ENCODE data around the gene BCL2L13.

DNA sequence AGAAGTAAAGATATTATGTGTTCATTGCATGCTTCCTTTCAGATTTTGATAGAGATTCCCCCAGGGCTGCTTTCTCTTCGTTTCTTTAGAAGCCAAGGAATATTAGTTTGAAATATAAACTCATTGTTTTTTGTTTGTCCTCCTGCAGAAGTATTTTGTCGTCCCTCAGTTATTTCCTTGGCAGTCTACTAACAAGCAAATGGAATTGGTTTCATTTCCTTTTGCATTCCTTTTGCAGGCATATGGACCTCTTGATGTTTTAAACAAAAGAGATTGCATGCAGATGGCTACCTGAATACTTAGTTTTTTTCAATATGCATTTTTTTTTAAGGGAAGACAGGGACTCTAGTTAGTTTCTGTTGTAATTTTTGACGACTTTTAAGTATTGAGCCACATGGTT, 62.2 kb downstream of the BCL2L13 start:
- TF ChIP-seq, protein P1, sequence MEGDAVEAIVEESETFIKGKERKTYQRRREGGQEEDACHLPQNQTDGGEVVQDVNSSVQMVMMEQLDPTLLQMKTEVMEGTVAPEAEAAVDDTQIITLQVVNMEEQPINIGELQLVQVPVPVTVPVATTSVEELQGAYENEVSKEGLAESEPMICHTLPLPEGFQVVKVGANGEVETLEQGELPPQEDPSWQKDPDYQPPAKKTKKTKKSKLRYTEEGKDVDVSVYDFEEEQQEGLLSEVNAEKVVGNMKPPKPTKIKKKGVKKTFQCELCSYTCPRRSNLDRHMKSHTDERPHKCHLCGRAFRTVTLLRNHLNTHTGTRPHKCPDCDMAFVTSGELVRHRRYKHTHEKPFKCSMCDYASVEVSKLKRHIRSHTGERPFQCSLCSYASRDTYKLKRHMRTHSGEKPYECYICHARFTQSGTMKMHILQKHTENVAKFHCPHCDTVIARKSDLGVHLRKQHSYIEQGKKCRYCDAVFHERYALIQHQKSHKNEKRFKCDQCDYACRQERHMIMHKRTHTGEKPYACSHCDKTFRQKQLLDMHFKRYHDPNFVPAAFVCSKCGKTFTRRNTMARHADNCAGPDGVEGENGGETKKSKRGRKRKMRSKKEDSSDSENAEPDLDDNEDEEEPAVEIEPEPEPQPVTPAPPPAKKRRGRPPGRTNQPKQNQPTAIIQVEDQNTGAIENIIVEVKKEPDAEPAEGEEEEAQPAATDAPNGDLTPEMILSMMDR (IDR thresholded peaks at IDR 0.05; ENCODE audit: poor library complexity, severe bottlenecking), result no peak
- TF ChIP-seq MXI1 (conservative IDR thresholded peaks at IDR 0.05; ENCODE audit: poor library complexity, severe bottlenecking), result no peak

Data from neural cell (in vitro differentiated cells).